HG03354 (cell line): Measurements from ENCODE around the gene GTF2H4.

ENCODE experiments used
- ATAC-seq: cut with Tn5 transposase; IDR thresholded peaks from one replicate; pipeline ENCODE4 v1.9.1; 2021; ENCODE audit warnings: mild to moderate bottlenecking; ENCODE audit not compliant: unreplicated experiment, poor library complexity, severe bottlenecking

The GTF2H4 gene

DNA sequence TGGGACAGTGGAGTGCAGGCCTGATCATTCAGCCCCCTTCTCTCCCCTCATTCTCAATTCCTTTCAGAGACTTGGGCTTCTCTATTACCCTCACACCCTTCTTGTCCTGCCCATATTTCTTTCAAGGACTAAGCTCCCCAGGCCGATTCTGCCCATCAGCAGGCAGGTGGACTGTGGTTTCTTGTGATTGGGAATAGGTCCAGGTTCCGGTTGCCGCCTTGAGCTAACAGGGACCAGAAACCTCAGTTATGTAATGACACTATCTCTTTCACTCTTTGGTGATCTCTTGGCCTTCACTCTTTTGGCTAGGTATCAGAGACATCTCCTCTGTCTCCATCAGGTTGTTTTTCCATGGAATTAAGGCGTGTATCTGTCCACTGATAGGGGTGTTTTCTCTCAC lies 39.2 kb downstream of the GTF2H4 start:
- ATAC-seq = no peak

DNA sequence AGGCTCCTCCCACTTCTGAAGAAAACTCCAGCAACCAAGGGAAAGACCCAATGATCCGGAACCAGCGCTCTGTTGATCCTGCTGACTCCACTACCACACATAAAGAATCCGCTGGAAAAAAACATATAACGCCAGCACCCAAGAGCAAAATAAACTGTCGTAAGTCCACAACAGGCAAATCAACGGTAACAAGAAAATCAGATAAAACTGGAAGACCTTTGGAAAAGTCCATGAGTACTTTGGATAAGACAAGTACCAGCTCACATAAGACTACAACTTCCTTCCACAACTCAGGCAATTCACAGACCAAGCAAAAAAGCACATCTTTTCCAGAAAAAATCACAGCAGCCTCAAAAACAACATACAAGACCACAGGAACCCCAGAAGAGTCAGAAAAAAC lies 40.8 kb downstream of the GTF2H4 start:
- no peak for ATAC-seq

DNA sequence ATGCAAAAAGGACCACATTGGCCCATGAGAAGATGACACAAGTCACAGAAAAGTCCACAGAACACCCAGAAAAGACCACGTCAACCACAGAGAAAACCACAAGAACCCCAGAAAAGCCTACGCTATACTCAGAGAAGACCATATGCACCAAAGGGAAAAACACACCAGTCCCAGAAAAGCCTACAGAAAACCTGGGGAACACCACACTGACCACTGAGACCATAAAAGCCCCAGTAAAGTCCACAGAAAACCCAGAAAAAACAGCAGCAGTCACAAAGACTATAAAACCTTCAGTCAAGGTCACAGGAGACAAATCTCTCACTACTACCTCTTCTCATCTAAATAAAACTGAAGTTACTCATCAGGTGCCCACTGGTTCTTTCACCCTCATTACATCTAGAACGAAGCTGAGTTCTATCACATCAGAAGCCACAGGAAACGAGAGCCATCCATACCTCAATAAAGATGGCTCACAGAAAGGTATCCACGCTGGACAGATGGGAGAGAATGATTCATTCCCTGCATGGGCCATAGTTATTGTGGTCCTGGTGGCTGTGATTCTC lies 44.0 kb downstream of the GTF2H4 start:
- ATAC-seq = no peak

DNA sequence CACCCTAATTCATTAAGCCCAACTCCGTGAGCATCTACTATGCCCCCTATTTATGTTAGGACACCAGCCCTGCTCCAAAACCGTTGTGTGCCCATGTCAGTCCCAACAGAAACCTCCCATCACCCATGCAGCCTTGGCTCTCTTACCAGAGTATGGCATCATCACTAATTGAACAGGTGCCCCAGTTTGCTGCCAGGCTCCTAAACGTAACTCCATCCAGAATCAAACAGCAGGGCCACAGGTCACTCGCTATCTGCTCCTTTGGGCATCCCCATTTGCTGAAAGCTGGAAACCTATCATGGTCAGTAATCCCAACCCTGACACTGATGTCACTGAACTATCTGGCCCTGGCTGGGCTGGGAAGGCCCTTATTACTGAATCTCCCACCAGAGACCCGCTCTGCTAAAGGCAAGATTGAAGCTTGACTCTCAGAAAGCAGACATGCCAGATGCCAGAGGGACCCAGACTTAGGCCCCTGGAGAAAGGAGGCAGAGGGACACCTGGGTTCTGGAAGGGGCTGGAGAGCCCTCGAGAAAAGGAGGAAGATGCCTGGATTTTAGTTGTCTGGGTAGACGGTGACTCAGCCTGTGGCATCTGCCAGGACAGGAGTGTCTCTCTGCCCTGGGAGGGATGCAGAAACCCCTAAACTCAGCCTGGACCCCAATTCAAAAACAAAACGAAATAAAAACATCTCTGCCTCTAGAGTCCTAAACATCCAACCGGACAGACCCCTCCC lies 46.8 kb downstream of the GTF2H4 start:
- ATAC-seq = no peak

DNA sequence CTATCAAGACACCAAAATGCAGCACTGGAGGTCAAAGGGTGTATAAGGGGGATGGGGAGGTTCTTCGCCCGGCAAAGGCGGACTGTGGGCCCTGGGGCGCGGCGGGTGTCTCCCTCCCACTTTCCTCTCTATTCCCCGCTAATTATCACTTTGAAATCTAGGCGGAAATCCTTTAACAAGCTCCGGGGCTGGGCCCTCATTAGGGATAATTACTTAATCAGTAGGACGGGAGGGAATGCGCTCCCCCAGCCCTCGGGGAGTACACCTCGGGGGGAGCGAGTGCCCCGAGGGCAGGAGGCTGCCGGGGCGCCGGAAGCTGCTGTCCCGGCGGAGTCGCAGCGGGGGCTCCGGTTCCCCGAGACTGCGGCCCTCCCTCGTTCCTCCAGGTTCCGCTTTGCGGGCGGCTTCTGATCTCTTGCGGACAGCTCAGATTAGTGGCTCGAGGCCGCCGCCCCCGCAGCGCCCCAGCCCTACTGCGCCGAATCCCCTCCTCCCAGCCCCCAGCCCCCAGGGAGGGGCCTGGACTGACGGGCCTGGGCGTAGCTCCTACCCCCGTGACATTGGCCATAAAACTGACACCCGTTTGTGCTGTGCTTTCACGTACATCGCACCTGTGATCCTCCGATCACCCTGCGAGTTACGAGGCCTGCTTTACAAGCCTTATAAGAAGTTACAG lies 47.5 kb downstream of the GTF2H4 start:
- peak; percentile 74 for ATAC-seq

DNA sequence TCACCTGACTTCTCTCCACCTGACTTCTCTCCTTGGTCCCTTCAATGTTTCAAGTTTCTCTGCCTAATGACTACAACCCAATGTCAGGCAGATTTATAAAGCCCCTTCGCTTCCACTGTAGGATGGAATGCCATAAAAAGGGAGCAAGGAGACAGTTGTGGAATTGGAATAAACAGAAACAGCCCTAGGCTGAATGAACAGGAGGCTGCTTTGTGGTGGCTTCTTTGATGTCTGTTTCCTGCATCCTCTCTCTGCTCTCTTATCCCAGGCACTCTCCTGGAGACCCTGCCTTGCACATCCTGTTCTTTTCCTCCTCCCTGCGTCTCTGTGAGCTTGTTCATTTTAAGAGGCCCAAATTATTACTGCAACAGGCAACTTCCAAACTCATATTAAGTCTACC lies 49.7 kb downstream of the GTF2H4 start:
- no peak for ATAC-seq

DNA sequence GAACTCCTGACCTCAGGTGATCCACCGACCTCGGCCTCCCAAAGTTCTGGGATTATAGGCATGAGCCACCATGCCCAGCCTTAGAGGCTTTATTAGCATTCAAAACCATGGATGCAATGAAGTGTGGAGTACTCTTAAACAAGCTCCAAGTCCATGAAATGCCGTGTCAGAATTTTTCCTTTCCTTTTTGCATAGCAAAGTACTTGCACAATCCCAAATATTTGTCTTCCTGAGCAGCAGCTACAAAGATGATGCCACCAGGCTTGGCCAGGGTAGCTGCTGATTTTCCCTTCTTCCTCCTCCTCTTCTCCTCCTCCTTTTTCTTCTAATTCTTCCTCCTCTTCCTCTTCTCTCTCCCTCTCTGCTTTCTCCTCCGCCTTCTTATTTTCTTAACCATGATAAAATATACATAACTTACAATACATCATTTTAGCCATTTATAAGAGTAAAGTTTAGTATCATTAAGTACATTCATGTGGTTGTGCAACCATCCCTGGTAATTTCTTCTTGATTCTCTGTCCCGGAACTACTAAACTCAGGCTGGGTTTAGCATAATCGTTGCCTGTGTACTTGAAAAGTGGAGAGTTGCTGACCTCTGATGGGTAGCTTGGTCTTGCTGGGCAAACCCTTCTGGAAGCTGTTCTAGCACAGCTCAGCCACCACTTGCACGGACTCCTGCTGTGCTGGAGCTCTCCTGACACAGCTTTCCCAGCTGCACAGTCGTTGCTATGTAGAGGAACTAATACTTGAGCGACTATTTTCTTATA lies 53.1 kb downstream of the GTF2H4 start:
- no peak for ATAC-seq

DNA sequence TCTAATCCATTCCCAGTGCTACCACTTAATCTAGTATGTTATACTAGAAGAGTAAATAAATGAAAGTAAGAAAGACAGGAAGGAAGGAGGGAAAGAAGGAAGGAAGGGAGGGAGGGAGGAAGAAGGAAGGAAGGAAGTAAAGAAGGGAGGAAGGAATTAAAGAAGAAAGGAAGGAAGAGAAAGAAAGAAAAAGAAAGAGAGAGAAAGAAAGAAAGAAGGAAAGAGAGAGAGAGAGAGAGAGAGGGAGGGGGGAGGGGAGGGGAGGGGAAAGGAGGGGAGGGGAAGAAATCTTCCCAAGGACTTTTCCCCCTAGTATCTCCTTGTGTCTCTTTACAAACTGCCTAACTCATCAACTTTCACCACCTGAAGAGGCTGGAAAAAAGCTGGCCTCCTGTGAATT lies 54.7 kb downstream of the GTF2H4 start:
- ATAC-seq = no peak

DNA sequence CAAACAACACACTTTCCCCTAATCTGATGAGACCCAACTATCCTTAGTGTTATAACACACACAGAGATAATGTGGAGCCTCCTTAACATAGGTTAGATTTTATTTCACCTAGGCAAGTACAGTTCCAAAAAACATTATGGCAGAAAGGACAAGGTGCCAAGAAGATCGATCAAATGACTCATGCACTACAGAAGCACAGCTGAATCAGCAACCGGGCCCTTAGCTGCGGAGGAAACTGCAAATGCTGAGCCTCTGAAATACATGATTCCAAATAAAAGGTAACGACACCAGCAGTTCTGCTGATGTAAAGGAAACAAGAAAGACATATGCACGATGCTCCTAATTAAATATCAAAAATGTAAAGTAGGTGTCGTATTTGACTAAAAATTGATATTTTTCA lies 55.6 kb downstream of the GTF2H4 start:
- no peak for ATAC-seq
